Mucosa of descending colon (tissue), 3 donors: ENCODE measurements around the gene ZNF497. TPM values are rescaled to one million over a fixed set of nuclear protein-coding genes. Genes with fewer than 3 reads are reported as not detected.

Source experiments
- ATAC-seq: fragments of 200-7000 bp; cut with Tn5 transposase; one replicate; pipeline ENCODE4 v1.9.1; 2020; ENCODE audit warnings: mild to moderate bottlenecking, moderate library complexity
- DNase-seq, 3 donors: peaks; one replicate each; pipeline ENCODE4 v3.0.0-alpha.2; 2020
- H3K36me3 ChIP-seq: fragments of 200-600 bp; one replicate; pipeline ENCODE4 v1.8.0; 2021; ENCODE audit warnings: low read depth, mild to moderate bottlenecking
- H3K4me1 ChIP-seq: fragments of 200-600 bp; one replicate; pipeline ENCODE4 v1.8.0; 2021; ENCODE audit warnings: low read depth, mild to moderate bottlenecking
- H3K4me3 ChIP-seq: fragments of 200-600 bp; one replicate; pipeline ENCODE4 v1.8.0; 2021; ENCODE audit warnings: mild to moderate bottlenecking
- H3K9me3 ChIP-seq: fragments of 200-600 bp; one replicate; pipeline ENCODE4 v1.8.0; 2021; ENCODE audit warnings: mild to moderate bottlenecking
- intact Hi-C, 2 donors: fragments of 100-400 bp; cut with DNase I in 1 of 2; cut with micrococcal nuclease in 1 of 2; formaldehyde crosslinking; loops; one replicate each; pipeline versions ENCODE4 v1.11.0 to v1.11.1; 2022; cut with DNase I, micrococcal nuclease
- total RNA-seq, 3 donors: library from RNA; stranded (reverse); fragmentation: NEBNext Ultra II Directional in 2 of 3; extraction: Animal tissue kit (Norgen Biotek cat#: 25700) in 2 of 3; gene quantifications; one replicate each; pipeline versions ENCODE4 v1.2.1 to v1.2.4, GENCODE V29; 2021 to 2023
- TF ChIP-seq, protein P1 (sequence below): fragments of 200-600 bp; IDR thresholded peaks from one replicate; pipeline ENCODE4 v1.8.0; 2022; ENCODE audit warnings: antibody characterized with exemption, mild to moderate bottlenecking
- donor health status: DM: no; HTN: no; CAD: no; lungs with moderate emphysema.
- donor health status: DM: no; HTN: no; CAD: no.
- donor health status: DM: no; HTN: yes; CAD: no.

ZNF497 gene
- total RNA-seq, 3 donors from 2014 or later = 1.1 to 1.9 (median 1.2) TPM

DNA sequence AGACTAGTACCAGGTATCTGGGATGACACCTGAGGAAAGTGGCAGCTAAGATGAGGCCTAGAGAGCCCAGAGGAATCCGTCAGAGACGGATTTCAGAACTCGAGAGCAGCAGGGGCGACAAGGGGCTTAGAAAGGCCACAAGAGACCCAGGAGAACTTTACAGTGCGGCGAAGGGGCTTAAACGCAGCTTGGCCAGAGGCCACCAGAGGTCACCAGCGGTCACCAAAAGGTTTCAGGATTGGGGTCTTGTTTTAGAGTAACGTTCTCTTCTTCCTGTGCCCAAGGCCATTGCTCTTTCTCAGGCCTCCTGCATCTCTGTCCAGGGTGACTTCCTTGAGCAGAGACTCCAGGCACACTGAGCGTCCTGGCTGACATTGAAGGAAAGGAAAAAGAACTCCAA, 33.6 kb downstream of the ZNF497 start:
- DNase-seq (no peak), ATAC-seq (no peak)
- TF ChIP-seq, protein P1, sequence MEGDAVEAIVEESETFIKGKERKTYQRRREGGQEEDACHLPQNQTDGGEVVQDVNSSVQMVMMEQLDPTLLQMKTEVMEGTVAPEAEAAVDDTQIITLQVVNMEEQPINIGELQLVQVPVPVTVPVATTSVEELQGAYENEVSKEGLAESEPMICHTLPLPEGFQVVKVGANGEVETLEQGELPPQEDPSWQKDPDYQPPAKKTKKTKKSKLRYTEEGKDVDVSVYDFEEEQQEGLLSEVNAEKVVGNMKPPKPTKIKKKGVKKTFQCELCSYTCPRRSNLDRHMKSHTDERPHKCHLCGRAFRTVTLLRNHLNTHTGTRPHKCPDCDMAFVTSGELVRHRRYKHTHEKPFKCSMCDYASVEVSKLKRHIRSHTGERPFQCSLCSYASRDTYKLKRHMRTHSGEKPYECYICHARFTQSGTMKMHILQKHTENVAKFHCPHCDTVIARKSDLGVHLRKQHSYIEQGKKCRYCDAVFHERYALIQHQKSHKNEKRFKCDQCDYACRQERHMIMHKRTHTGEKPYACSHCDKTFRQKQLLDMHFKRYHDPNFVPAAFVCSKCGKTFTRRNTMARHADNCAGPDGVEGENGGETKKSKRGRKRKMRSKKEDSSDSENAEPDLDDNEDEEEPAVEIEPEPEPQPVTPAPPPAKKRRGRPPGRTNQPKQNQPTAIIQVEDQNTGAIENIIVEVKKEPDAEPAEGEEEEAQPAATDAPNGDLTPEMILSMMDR = no peak
- no peaks in the 10 kb centered on the region for H3K9me3 ChIP-seq
- no peaks in the 10 kb centered on the region for H3K36me3 ChIP-seq
- H3K4me3 ChIP-seq = no peak overlapping the region
- intact Hi-C loops = no loop called here
- H3K4me1 ChIP-seq = peaks cover 19% of the 10 kb centered on the region

DNA sequence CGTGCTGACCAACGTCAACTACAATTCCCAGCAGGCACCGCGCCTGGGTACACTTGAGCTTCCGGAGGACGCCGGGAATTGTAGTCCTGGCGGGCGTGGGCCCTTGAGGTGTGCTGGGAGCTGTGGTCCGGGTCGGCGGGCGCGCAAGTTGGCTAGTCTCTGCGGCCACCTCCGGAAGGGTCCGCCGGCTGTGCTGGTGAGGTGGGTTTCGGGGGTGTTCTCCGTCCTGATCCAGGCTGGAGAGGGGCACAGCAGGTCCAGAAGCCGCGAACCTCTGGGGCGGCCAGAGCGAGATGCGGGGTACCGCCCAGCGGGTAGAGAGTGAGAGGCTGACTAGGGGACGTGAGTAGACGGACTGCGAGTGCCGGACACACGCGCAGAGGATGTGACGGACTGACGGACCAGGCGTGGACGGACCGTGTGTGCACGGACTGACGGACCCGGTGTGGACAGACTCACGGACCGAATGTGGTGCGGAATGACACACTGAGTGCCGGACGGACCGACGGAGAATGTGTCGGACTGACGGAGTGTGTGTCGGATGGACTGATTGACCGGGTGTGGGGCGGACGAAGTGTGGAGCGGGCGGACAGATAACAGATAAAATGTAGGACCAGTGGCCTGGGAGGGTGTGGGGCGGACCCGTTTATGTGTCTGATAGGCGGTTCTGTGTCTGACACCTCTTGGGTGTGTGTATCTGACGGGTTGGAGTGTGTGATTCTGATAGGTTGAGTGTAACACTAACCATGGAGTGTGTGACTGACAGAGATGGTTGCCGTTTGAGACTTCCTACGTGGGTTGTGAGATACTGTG, 35.4 kb downstream of the ZNF497 start, which contains the start of gene ZSCAN22:
TSS of gene ZSCAN22 (plus strand) at position 81 of the 813 bp plus-strand sequence. CDS start 7,809 bp downstream, outside the sequence.
- no peaks in the 10 kb centered on the region for H3K36me3 ChIP-seq
- H3K9me3 ChIP-seq = no peaks in the 10 kb centered on the region
- H3K4me3 ChIP-seq = peak within 1 kb of the TSS; percentile 46
- intact Hi-C loops = no loop called here
- TF ChIP-seq, protein P1 = no peak
- ATAC-seq = peak; percentile 97
- H3K4me1 ChIP-seq = peaks cover 19% of the 10 kb centered on the region
- peak; percentile 97 to 99 (median 98) for DNase-seq

DNA sequence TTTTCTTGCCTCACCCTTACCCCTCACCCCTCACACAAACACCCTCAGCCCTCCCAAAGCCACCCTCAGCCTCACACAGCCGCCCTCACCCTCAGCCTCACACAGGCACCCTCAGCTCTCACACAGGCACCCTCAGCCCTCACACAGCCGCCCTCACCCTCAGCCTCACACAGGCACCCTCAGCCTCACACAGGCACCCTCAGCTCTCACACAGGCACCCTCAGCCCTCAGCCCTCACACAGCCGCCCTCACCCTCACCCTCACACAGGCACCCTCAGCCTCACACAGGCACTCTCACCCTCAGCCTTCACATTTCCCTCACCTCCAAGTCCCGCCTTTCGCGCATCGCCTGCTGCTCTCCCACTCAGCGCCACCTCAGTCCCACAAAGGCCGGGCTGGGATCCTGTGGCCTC, 36.0 kb downstream of the ZNF497 start:
- Histone ChIP-seq H3K9me3 (no peaks in the 10 kb centered on the region), H3K4me1 (peaks cover 19% of the 10 kb centered on the region), H3K36me3 (no peaks in the 10 kb centered on the region), H3K4me3 (peak overlapping the region; percentile 46)
- DNase-seq (no peak), ATAC-seq (peak; percentile 16)
- TF ChIP-seq, protein P1 = no peak
- intact Hi-C loops = no loop called here

DNA sequence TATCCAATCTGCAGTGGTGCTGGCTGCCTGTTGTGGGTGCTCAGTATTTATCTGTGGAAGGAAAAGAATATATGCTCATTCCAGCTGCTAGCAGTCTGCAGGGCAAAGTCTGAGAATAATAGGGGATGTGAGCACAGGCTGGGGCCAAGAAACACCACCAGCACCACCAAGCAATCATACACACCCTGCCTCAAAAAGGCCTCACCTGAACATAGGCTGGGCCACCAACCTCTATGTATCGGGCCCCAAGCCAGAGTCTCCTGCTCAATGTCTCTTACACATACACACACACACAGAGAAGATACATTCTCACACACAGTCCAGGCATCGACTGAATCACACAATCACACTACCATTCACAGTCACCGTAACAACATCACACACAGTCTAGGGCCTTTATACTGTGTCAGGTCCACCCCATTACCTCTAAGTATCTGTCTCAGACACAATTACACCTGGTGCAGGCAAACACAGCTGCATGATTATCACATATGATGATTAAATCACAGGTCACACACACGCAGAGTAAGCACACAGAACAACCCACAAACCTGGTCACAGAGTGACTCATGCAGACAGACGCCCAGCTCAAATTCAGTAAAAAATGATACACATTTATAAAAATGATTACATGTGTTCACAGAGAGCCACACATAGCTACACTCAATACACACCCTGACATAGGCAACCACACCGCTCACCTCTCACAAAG, 37.1 kb downstream of the ZNF497 start:
- no peak for ATAC-seq
- Histone ChIP-seq H3K4me3 (no peak overlapping the region), H3K4me1 (peaks cover 19% of the 10 kb centered on the region), H3K9me3 (no peaks in the 10 kb centered on the region), H3K36me3 (no peaks in the 10 kb centered on the region)
- TF ChIP-seq, protein P1 = no peak
- no peak for DNase-seq
- intact Hi-C loops = no loop called here

DNA sequence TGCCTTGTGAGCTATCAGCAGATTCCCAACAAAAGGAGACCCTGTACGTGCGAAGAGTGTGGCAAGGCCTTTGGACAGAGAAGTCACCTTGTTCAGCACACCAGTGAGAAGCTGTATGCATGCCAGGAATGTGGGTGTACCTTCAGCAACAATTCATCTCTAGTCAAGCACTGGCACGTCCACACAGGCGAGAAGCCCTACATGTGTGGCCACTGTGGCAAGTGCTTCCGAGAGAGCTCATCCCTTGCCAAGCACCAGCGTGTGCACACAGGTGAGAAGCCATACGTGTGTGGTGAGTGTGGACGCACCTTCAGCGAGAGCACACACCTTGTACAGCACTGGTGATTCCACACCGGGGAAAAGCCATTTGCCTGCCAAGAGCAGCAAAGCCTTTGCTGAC, 43.3 kb downstream of the ZNF497 start:
- no peak for ATAC-seq
- H3K4me1 ChIP-seq = no peaks in the 10 kb centered on the region
- H3K9me3 ChIP-seq = no peaks in the 10 kb centered on the region
- TF ChIP-seq, protein P1 = no peak
- no peaks in the 10 kb centered on the region for H3K36me3 ChIP-seq
- intact Hi-C loops = no loop called here
- no peak overlapping the region for H3K4me3 ChIP-seq
- DNase-seq = no peak
